Uterus (tissue), 2 donors: ENCODE data around the gene PCNX3.
"Not testable (repeated sequence)": the region's sequence is repeated elsewhere in the genome, so short reads cannot be mapped to it uniquely, and the experiment has no call there.

Experiments used
- CTCF ChIP-seq, 4 experiments: fragments of 200-600 bp in 2 of 4; fragments of 450-650 bp in 2 of 4; sonication (generic) in 2 of 4; IDR thresholded peaks; one replicate each; pipeline ENCODE4 v1.5.1; 2016 to 2019; ENCODE audit warnings: antibody characterized with exemption in 4 of 4, mild to moderate bottlenecking in 2 of 4, moderate library complexity in 1 of 4
- POLR2A ChIP-seq, 2 donors: fragments of 450-650 bp; IDR thresholded peaks; one replicate each; pipeline ENCODE4 v1.6.1; 2016; ENCODE audit warnings: antibody characterized with exemption in 2 of 2, mild to moderate bottlenecking in 1 of 2, moderate library complexity in 1 of 2

DNA sequence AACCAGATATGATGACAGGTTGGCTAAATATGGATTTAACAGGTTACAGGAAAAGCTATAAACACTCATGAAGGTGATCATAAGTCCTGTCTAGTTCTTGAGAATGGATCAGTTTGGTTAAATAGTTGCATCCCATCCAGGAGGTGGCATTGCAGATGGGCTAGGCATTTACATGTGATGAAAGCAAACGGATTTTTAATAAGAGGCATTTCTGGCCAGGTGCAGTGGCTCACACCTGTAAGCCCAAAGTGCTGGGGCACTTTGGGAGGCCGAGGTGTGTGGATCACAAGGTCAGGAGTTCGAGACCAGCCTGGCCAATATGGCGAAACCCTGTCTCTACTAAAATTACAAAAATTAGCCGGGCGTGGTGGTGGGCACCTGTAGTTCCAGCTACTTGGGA, 67.9 kb downstream of the PCNX3 start:
- TF ChIP-seq POLR2A, CTCF (IDR thresholded peaks at IDR 0.05): not testable (repeated sequence)
